ENCODE data around the gene ARFGEF3.
"Not testable (repeated sequence)": the region's sequence is repeated elsewhere in the genome, so short reads cannot be mapped to it uniquely, and the experiment has no call there.

The ARFGEF3 gene

GRCh38 chr6:138277835-138278234 lies 116.1 kb downstream of the ARFGEF3 start:
- TF ChIP-seq CTCF (IDR thresholded peaks at IDR 0.05; ENCODE audit: low read depth, low read length, missing control alignments): no peak
- H3K4me3 ChIP-seq (replicated peaks; ENCODE audit: low read depth, low read length): no peak overlapping the region
- DNase-seq (ENCODE audit: extremely low read depth, low read depth): no peak

GRCh38 chr6:138278326-138278725 lies 116.6 kb downstream of the ARFGEF3 start:
- peak; percentile 27 for TF ChIP-seq CTCF (IDR thresholded peaks at IDR 0.05; ENCODE audit: low read depth, low read length, missing control alignments)
- H3K4me3 ChIP-seq (replicated peaks; ENCODE audit: low read depth, low read length): no peak overlapping the region
- DNase-seq (ENCODE audit: extremely low read depth, low read depth): no peak

- H3K4me3 ChIP-seq (replicated peaks; ENCODE audit: low read depth, low read length): no peak overlapping the region
- TF ChIP-seq CTCF (IDR thresholded peaks at IDR 0.05; ENCODE audit: low read depth, low read length, missing control alignments): no peak
- no peak for DNase-seq (ENCODE audit: extremely low read depth, low read depth)
These were observed 124.1 kb downstream of the ARFGEF3 start for GRCh38 chr6:138285800-138286199.

GRCh38 chr6:138286698-138287097 lies 125.0 kb downstream of the ARFGEF3 start:
- no peak for TF ChIP-seq CTCF (IDR thresholded peaks at IDR 0.05; ENCODE audit: low read depth, low read length, missing control alignments)
- no peak overlapping the region for H3K4me3 ChIP-seq (replicated peaks; ENCODE audit: low read depth, low read length)
- no peak for DNase-seq (ENCODE audit: extremely low read depth, low read depth)

- no peak overlapping the region for H3K4me3 ChIP-seq (replicated peaks; ENCODE audit: low read depth, low read length)
- no peak for DNase-seq (ENCODE audit: extremely low read depth, low read depth)
- TF ChIP-seq CTCF (IDR thresholded peaks at IDR 0.05; ENCODE audit: low read depth, low read length, missing control alignments): peak; percentile 54
These were observed 125.6 kb downstream of the ARFGEF3 start for GRCh38 chr6:138287144-138287955.

- H3K4me3 ChIP-seq (replicated peaks; ENCODE audit: low read depth, low read length): not testable (repeated sequence)
- DNase-seq (ENCODE audit: extremely low read depth, low read depth): peak; percentile 40
These were observed 126.8 kb downstream of the ARFGEF3 start for GRCh38 chr6:138288428-138289085.

GRCh38 chr6:138289739-138290138 lies 128.0 kb downstream of the ARFGEF3 start:
- H3K4me3 ChIP-seq (replicated peaks; ENCODE audit: low read depth, low read length): no peak overlapping the region
- TF ChIP-seq CTCF (IDR thresholded peaks at IDR 0.05; ENCODE audit: low read depth, low read length, missing control alignments): peak; percentile 8
- DNase-seq (ENCODE audit: extremely low read depth, low read depth): no peak
